GM19395 (cell line): Measurements from ENCODE around the gene CLDN3.
A peak's percentile ranks its signal among the peaks of the same experiment; 100 is the strongest.
"Not testable (repeated sequence)": the region's sequence is repeated elsewhere in the genome, so short reads cannot be mapped to it uniquely, and the experiment has no call there.

Source experiments
- ATAC-seq: cut with Tn5 transposase; IDR thresholded peaks from one replicate; pipeline ENCODE4 v1.9.1; 2021; ENCODE audit warnings: mild to moderate bottlenecking, moderate library complexity; ENCODE audit not compliant: unreplicated experiment

Gene CLDN3

GRCh38 chr7:73738220-73738611 lies 31.9 kb downstream of the CLDN3 start:
- ATAC-seq = peak; percentile 17

- ATAC-seq = no peak
Observed at GRCh38 chr7:73737491-73738219, 32.4 kb downstream of the CLDN3 start.

GRCh38 chr7:73736885-73737284 lies 33.2 kb downstream of the CLDN3 start:
- ATAC-seq = no peak

GRCh38 chr7:73735528-73735905 lies 34.6 kb downstream of the CLDN3 start:
- ATAC-seq = no peak

- ATAC-seq = peak; percentile 47
Observed at GRCh38 chr7:73734619-73735527, 35.2 kb downstream of the CLDN3 start.

GRCh38 chr7:73732397-73732796 lies 37.7 kb downstream of the CLDN3 start:
- ATAC-seq = no peak

- no peak for ATAC-seq
Observed at GRCh38 chr7:73730485-73730884, 39.6 kb downstream of the CLDN3 start.

GRCh38 chr7:73728551-73728950 lies 41.5 kb downstream of the CLDN3 start:
- no peak for ATAC-seq

GRCh38 chr7:73727952-73728351 lies 42.1 kb downstream of the CLDN3 start:
- ATAC-seq = no peak

- ATAC-seq = no peak
Observed at GRCh38 chr7:73726083-73726466, 44.0 kb downstream of the CLDN3 start.

GRCh38 chr7:73723813-73724212 lies 46.3 kb downstream of the CLDN3 start:
- no peak for ATAC-seq

- ATAC-seq = no peak
Observed at GRCh38 chr7:73722785-73723184, 47.3 kb downstream of the CLDN3 start.

GRCh38 chr7:73722182-73722581 lies 47.9 kb downstream of the CLDN3 start:
- not testable (repeated sequence) for ATAC-seq

- no peak for ATAC-seq
Observed at GRCh38 chr7:73721377-73721817, 48.7 kb downstream of the CLDN3 start.

- not testable (repeated sequence) for ATAC-seq
Observed at GRCh38 chr7:73720443-73720842, 49.6 kb downstream of the CLDN3 start.

GRCh38 chr7:73719806-73720169 lies 50.3 kb downstream of the CLDN3 start:
- ATAC-seq = peak; percentile 8
